Astrocyte of the cerebellum (primary cell): Measurements from ENCODE around the gene CD22.

Experiments used
- DNase-seq: peaks from one replicate; pipeline ENCODE4 v3.0.0-alpha.2; 2011; ENCODE audit warnings: low read depth
- H3K4me3 ChIP-seq: 2 replicates; pipeline ENCODE4 v1.5.1; 2011; ENCODE audit warnings: mild to moderate bottlenecking, low read depth, low read length, moderate library complexity
- in situ Hi-C: cut with HindIII; loops from 2 replicates; pipeline ENCODE4 v1.10.0; 2017; ENCODE audit warnings: low sequenced_read_pairs
- TF ChIP-seq, protein P1 (sequence below): IDR thresholded peaks from 2 replicates; pipeline ENCODE4 v1.5.1; 2012; ENCODE audit warnings: low read length, low read depth, moderate library complexity, mild to moderate bottlenecking; ENCODE audit errors: missing control alignments

The CD22 gene

GRCh38 chr19:35301961-35302360 is 27.0 kb upstream of the CD22 start:
- H3K4me3 ChIP-seq = no peak overlapping the region
- no peak for DNase-seq
- TF ChIP-seq, protein P1, sequence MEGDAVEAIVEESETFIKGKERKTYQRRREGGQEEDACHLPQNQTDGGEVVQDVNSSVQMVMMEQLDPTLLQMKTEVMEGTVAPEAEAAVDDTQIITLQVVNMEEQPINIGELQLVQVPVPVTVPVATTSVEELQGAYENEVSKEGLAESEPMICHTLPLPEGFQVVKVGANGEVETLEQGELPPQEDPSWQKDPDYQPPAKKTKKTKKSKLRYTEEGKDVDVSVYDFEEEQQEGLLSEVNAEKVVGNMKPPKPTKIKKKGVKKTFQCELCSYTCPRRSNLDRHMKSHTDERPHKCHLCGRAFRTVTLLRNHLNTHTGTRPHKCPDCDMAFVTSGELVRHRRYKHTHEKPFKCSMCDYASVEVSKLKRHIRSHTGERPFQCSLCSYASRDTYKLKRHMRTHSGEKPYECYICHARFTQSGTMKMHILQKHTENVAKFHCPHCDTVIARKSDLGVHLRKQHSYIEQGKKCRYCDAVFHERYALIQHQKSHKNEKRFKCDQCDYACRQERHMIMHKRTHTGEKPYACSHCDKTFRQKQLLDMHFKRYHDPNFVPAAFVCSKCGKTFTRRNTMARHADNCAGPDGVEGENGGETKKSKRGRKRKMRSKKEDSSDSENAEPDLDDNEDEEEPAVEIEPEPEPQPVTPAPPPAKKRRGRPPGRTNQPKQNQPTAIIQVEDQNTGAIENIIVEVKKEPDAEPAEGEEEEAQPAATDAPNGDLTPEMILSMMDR = no peak
- in situ Hi-C loops = no loop called here

DNA sequence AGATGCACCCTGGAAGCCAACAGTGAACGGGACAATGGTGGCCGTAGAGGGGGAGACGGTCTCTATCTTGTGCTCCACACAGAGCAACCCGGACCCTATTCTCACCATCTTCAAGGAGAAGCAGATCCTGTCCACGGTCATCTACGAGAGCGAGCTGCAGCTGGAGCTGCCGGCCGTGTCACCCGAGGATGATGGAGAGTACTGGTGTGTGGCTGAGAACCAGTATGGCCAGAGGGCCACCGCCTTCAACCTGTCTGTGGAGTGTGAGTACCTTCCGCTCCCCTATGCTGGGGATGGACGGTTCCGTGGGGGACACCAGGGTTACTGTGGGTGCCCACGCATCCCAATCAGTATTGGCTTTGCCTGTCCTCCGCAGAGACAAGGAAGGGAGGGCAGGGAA is 26.5 kb upstream of the CD22 start:
- TF ChIP-seq, protein P1 = no peak
- DNase-seq = no peak
- H3K4me3 ChIP-seq = no peak overlapping the region
- in situ Hi-C loops = no loop called here

- TF ChIP-seq, protein P1 = no peak
- H3K4me3 ChIP-seq = no peak overlapping the region
- DNase-seq = no peak
- in situ Hi-C loops = no loop called here
These were observed 25.6 kb upstream of the CD22 start for GRCh38 chr19:35303357-35303915.

DNA sequence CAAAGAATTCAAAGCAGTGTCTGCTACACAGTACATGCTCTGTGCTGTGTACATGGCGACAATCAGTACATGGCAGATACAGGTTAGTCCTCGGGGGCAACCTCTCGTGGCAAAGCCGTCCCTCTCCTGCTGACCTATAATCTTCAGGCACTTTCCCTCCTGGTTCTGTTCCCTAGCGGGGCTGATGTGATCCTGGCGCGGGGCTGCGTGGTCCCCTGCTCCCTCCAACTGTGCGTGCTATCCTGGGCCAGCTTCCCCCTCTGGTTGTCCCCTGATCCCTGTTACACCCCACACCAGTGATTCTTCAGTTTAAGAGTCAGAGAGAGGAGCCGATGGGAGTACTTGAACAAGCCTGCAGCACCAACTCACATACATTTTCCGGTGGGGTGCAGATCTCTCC is 25.0 kb upstream of the CD22 start:
- H3K4me3 ChIP-seq = no peak overlapping the region
- no peak for DNase-seq
- in situ Hi-C loops = no loop called here
- TF ChIP-seq, protein P1 = no peak

DNA sequence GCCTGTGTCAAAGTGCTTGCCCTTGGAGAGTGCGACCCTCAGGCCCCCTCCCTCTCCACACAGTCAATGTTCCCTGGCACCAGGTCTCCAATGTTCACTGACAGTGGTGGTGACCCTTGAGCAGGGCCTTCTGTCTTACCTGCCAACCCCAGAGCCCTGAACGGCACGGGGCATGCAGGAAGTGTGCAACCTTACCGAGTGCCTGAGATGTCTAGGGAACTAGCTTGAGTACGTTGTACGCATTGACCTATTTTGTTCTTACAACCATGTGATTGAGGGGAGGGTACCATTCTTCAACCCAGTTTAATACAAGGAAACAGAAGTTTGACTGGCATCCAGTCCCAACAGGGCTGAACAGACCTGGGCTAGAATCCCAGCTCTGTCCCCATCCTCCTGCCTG is 23.8 kb upstream of the CD22 start:
- no peak for DNase-seq
- in situ Hi-C loops = no loop called here
- TF ChIP-seq, protein P1 = no peak
- no peak overlapping the region for H3K4me3 ChIP-seq

- no peak overlapping the region for H3K4me3 ChIP-seq
- in situ Hi-C loops = no loop called here
- TF ChIP-seq, protein P1 = no peak
- no peak for DNase-seq
These were observed 22.3 kb upstream of the CD22 start for GRCh38 chr19:35306473-35307246.
